AG10803 (cell line): ENCODE data around the gene FBXO2.

Experiments used
- DNase-seq: peaks from one replicate; pipeline ENCODE4 v3.0.0; 2010; ENCODE audit warnings: low read depth
- H3K4me3 ChIP-seq: 2 replicates; pipeline ENCODE4 v1.5.1; 2011; ENCODE audit warnings: mild to moderate bottlenecking, low read length, control low read depth
- TF ChIP-seq, protein P1 (sequence below): conservative IDR thresholded peaks from 2 replicates; pipeline ENCODE4 v1.5.1; 2011; ENCODE audit warnings: mild to moderate bottlenecking, low read length, control low read depth, inconsistent platforms

Gene FBXO2

DNA sequence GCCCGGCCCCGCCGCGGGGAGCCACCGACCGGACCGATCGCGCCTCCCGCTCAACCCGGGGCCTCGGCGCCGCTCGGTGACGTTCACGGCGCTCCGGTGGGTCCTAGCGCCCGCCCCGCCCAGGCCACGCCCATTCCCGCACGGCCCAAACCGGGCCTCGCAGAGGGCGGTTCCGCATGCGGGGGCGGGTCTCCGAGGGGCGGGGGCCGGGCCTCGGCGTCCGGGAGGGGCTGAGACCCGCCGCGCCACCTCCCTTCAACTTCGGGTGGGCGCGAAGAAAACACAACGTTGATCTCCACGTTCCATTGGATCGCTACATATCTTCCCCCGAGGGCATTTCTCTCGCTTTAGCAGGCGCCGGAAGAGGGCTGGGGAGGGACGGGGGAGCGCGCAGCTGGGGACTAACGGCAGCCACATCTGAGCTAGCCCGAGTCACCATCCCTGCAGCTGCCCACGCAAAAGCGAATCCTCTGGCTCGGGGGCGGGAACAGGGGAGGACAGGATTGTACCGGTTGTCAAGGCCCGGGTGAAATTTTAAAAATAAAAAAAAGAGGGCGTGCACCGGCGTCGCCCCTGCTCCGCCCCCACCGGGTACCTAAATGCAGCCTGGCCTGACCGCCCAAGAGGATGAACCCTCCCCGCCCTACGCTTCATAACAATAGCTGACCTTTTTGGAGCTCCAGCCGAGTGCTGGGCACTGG, 27.0 kb upstream of the FBXO2 start, which contains the start of gene MAD2L2:
Gene MAD2L2 (minus strand): TSS at position 78 of the 701 bp plus-strand sequence. CDS start 547 bp downstream, outside the sequence.
- TF ChIP-seq, protein P1, sequence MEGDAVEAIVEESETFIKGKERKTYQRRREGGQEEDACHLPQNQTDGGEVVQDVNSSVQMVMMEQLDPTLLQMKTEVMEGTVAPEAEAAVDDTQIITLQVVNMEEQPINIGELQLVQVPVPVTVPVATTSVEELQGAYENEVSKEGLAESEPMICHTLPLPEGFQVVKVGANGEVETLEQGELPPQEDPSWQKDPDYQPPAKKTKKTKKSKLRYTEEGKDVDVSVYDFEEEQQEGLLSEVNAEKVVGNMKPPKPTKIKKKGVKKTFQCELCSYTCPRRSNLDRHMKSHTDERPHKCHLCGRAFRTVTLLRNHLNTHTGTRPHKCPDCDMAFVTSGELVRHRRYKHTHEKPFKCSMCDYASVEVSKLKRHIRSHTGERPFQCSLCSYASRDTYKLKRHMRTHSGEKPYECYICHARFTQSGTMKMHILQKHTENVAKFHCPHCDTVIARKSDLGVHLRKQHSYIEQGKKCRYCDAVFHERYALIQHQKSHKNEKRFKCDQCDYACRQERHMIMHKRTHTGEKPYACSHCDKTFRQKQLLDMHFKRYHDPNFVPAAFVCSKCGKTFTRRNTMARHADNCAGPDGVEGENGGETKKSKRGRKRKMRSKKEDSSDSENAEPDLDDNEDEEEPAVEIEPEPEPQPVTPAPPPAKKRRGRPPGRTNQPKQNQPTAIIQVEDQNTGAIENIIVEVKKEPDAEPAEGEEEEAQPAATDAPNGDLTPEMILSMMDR, result no peak
- H3K4me3 ChIP-seq, result peak within 1 kb of the TSS; percentile 83
- DNase-seq, result peak; percentile 71

GRCh38 chr1:11680270-11681070, 26.2 kb upstream of the FBXO2 start:
- TF ChIP-seq, protein P1, result no peak
- H3K4me3 ChIP-seq, result peak overlapping the region; percentile 83
- peak; percentile 15 for DNase-seq

DNA sequence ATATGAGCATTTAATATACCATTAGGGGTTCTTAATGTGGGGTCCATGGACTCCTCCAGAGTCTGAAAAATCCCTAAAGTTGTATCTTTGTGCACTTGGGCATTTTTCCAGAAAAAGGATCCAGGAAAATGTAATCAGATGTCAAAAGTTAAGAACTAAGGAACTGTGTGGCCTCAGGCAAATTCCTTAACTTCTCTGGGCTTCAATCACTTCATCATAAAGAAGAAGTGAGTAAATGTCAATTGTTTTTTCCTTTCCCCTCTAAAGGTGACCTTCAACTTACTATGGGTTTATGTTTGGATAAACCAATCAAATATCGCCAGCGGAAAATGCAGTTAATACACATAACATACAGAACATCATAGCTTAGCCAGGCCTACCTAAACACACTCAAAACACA, 24.2 kb upstream of the FBXO2 start:
- no peak for DNase-seq
- H3K4me3 ChIP-seq, result no peak overlapping the region

DNA sequence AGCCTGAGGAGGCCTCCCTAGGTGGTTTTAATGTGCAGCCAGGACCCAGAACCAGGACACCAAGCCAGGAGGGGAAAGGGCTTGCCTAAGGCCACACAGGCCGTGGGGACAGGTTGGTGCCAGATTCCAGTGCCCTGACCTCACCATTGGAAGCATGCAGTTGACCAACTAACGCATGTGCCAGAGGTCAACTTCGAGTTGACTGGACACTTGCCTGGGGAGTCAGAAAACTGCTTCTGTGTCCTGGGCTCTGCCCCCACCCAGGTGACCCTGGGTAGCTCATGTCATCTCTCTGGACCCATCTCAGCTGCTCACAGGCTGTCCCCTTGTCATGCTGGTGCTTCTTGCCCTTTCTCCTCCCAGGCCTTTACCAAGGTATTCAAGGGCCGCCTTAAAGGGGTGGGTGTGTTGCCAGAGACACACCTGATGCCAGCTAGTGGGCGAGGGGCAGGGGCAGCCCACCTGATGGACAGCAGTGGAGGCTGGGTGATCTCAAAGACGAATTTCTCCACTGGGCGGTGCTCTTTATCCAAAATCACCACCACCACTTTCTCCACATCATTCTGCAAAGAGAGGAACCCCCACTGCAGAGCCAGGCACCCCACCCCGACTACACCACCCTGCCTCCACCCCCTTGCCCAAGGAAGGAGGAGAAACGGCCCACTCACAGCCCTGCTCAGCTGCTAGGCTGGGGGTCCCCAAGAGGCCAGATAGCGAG, 22.3 kb upstream of the FBXO2 start:
- H3K4me3 ChIP-seq, result no peak overlapping the region
- DNase-seq, result no peak
- TF ChIP-seq, protein P1, result no peak

More for the DNA sequence above, 24.2 kb upstream of the FBXO2 start:
- TF ChIP-seq, protein P1, result no peak

GRCh38 chr1:11675325-11675724, 21.1 kb upstream of the FBXO2 start:
- DNase-seq, result no peak
- H3K4me3 ChIP-seq, result no peak overlapping the region
- TF ChIP-seq, protein P1, result no peak

- no peak for DNase-seq
- TF ChIP-seq, protein P1, result no peak
- H3K4me3 ChIP-seq, result no peak overlapping the region
Measured at GRCh38 chr1:11674488-11674887, 20.3 kb upstream of the FBXO2 start.
